ENCODE results near the gene TTC33.

DNA sequence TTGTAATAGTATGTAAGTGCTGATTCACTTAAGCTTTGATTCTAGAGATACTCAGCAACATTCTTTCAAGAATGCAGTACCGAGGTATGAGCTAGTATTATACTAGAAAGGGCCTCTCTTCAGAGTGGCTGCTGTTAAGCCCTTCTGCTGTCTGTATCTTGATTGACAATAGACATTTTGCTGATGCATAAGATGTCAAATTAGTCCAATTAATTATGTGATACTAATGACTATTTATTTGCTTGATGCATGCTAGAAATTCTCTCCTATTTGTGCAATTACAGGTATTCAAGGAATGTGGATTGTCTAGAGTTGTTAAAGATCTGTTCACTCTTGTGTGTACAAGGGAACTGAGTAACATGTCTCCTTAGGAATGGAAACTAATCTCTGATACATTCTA, 168.4 kb downstream of the TTC33 start:
- TF ChIP-seq CTCF (IDR thresholded peaks at IDR 0.05; ENCODE audit: poor library complexity, severe bottlenecking) (no peak), POLR2AphosphoS5 (IDR thresholded peaks at IDR 0.05) (no peak), RAD21 (conservative IDR thresholded peaks at IDR 0.05) (no peak), EP300 (conservative IDR thresholded peaks at IDR 0.05; ENCODE audit: poor library complexity, severe bottlenecking) (no peak), TAF1 (IDR thresholded peaks at IDR 0.05; ENCODE audit: low read depth) (no peak), EZH2 (IDR thresholded peaks at IDR 0.05; ENCODE audit: borderline replicate concordance, insufficient read depth, low read length, poor library complexity, severe bottlenecking) (no peak), MXI1 (conservative IDR thresholded peaks at IDR 0.05; ENCODE audit: poor library complexity, severe bottlenecking) (no peak)
- TF ChIP-seq, protein P1, sequence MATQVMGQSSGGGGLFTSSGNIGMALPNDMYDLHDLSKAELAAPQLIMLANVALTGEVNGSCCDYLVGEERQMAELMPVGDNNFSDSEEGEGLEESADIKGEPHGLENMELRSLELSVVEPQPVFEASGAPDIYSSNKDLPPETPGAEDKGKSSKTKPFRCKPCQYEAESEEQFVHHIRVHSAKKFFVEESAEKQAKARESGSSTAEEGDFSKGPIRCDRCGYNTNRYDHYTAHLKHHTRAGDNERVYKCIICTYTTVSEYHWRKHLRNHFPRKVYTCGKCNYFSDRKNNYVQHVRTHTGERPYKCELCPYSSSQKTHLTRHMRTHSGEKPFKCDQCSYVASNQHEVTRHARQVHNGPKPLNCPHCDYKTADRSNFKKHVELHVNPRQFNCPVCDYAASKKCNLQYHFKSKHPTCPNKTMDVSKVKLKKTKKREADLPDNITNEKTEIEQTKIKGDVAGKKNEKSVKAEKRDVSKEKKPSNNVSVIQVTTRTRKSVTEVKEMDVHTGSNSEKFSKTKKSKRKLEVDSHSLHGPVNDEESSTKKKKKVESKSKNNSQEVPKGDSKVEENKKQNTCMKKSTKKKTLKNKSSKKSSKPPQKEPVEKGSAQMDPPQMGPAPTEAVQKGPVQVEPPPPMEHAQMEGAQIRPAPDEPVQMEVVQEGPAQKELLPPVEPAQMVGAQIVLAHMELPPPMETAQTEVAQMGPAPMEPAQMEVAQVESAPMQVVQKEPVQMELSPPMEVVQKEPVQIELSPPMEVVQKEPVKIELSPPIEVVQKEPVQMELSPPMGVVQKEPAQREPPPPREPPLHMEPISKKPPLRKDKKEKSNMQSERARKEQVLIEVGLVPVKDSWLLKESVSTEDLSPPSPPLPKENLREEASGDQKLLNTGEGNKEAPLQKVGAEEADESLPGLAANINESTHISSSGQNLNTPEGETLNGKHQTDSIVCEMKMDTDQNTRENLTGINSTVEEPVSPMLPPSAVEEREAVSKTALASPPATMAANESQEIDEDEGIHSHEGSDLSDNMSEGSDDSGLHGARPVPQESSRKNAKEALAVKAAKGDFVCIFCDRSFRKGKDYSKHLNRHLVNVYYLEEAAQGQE (IDR thresholded peaks at IDR 0.05; ENCODE audit: borderline replicate concordance): no peak

Measured in neural cell (in vitro differentiated cells).